HCT116 (cell line): Measurements from ENCODE around the gene ACADVL. TPM values are rescaled to one million over a fixed set of nuclear protein-coding genes. Genes with fewer than 3 reads are reported as not detected.

Experiments used
- ATAC-seq: fragments of 200-7000 bp; cut with Tn5 transposase; 2 replicates; pipeline ENCODE4 v1.9.1; 2020; ENCODE audit warnings: mild to moderate bottlenecking, moderate library complexity
- BruUV-seq: library from RNA; stranded (reverse); fragments of 400-500 nt; replicated peaks from 2 replicates; lab custom pipeline; 2021; lab: Mats Ljungman, UMichigan
- CTCF ChIA-PET: fragments of 300-600 bp; sonication (Branson Sonifier 250); formaldehyde crosslinking; loops from one replicate; lab custom pipeline; 2021; ENCODE audit warnings: antibody characterized with exemption; lab: Charles Lee
- POLR2A ChIA-PET: fragments of 300-600, 350-600 bp; sonication (Branson Sonifier 250); formaldehyde crosslinking; loops from one replicate; lab custom pipeline; 2021; ENCODE audit warnings: antibody characterized with exemption; lab: Charles Lee
- RAD21 ChIA-PET, 2 experiments: fragments of 300-600 bp; sonication (Branson Sonifier 250); formaldehyde crosslinking; loops; one replicate each; lab custom pipeline; 2023; ENCODE audit warnings: low total read pairs in 2 of 2; ENCODE audit not compliant: uncharacterized antibody in 2 of 2, unreplicated experiment in 2 of 2, low non-redundant PET in 1 of 2; lab: Charles Lee
- DNase-seq: peaks from one replicate; pipeline ENCODE4 v3.0.0-alpha.2; 2010; ENCODE audit warnings: low read depth, low spot score
- H2AFZ ChIP-seq: fragments of 200-600 bp; shearing (Covaris generic), sonication (generic); 2 replicates; pipeline ENCODE4 v1.6.1; 2017; ENCODE audit warnings: low read depth, mixed run types, mixed read lengths, antibody characterized with exemption, low read length; ENCODE audit not compliant: poor library complexity, severe bottlenecking
- H3K27ac ChIP-seq: 2 replicates; pipeline ENCODE4 v1.5.1; 2012; ENCODE audit warnings: low read depth, low read length
- H3K27me3 ChIP-seq: fragments of 200-600 bp; sonication (generic); 2 replicates; pipeline ENCODE4 v1.6.1; 2016; ENCODE audit warnings: mixed run types, low read length, mixed read lengths; ENCODE audit not compliant: insufficient read depth
- H3K36me3 ChIP-seq, 2 experiments: fragments of 200-500 bp in 1 of 2; fragments of 200-600 bp in 1 of 2; sonication (Bioruptor generic) in 1 of 2; sonication (generic) in 1 of 2; 2 replicates each; pipeline versions ENCODE4 v1.5.1 to v1.6.1; 2014 to 2016; ENCODE audit warnings: low read length in 2 of 2, inconsistent platforms in 1 of 2, mixed read lengths in 1 of 2, mixed run types in 1 of 2; ENCODE audit not compliant: insufficient read depth in 2 of 2, control insufficient read depth in 1 of 2
- H3K4me1 ChIP-seq, 2 experiments: fragments of 200-600 bp in 1 of 2; sonication (generic) in 1 of 2; 2 replicates each; pipeline versions ENCODE4 v1.5.1 to v1.6.1; 2012 to 2017; ENCODE audit warnings: low read length in 2 of 2, inconsistent platforms in 1 of 2, mild to moderate bottlenecking in 1 of 2, mixed read lengths in 1 of 2, mixed run types in 1 of 2, moderate library complexity in 1 of 2; ENCODE audit not compliant: insufficient read depth in 2 of 2, control insufficient read depth in 1 of 2
- H3K4me2 ChIP-seq: fragments of 200-600 bp; sonication (generic); 2 replicates; pipeline ENCODE4 v1.6.1; 2017; ENCODE audit warnings: mixed run types, low read length, mixed read lengths
- H3K4me3 ChIP-seq, 2 experiments: fragments of 200-600 bp in 1 of 2; sonication (generic) in 1 of 2; replicated peaks in 1 of 2; 2 replicates each; pipeline ENCODE4 v1.5.1; 2011 to 2016; ENCODE audit warnings: low read length in 2 of 2, control low read depth in 1 of 2, low read depth in 1 of 2, mild to moderate bottlenecking in 1 of 2, mixed read lengths in 1 of 2, mixed run types in 1 of 2
- H3K79me2 ChIP-seq: fragments of 200-600 bp; sonication (generic); 2 replicates; pipeline ENCODE4 v1.6.1; 2017; ENCODE audit warnings: mild to moderate bottlenecking, mixed run types, low read length, moderate library complexity, mixed read lengths; ENCODE audit not compliant: insufficient read depth
- H3K9ac ChIP-seq: fragments of 200-600 bp; sonication (generic); 2 replicates; pipeline ENCODE4 v1.6.1; 2016; ENCODE audit warnings: low read length, mixed read lengths
- H3K9me2 ChIP-seq: fragments of 200-600 bp; sonication (generic), shearing (Covaris generic); 2 replicates; pipeline ENCODE4 v1.6.1; 2017; ENCODE audit warnings: mixed run types, mild to moderate bottlenecking, moderate library complexity; ENCODE audit not compliant: insufficient read depth
- H3K9me3 ChIP-seq, 2 experiments: fragments of 200-500 bp in 1 of 2; fragments of 200-600 bp in 1 of 2; sonication (Bioruptor generic) in 1 of 2; sonication (generic) in 1 of 2; 2 replicates each; pipeline ENCODE4 v1.6.1; 2014 to 2017; ENCODE audit warnings: low read length in 2 of 2, mixed read lengths in 2 of 2, inconsistent platforms in 1 of 2, low read depth in 1 of 2, mild to moderate bottlenecking in 1 of 2, mixed run types in 1 of 2, moderate library complexity in 1 of 2; ENCODE audit not compliant: control insufficient read depth in 1 of 2, insufficient read depth in 1 of 2
- H4K20me1 ChIP-seq: fragments of 200-600 bp; sonication (generic), shearing (Covaris generic); 2 replicates; pipeline ENCODE4 v1.6.1; 2017; ENCODE audit warnings: mixed run types, mild to moderate bottlenecking, moderate library complexity; ENCODE audit not compliant: insufficient read depth
- ATF3 ChIP-seq: IDR thresholded peaks from 2 replicates; pipeline ENCODE4 v1.6.1; 2012
- EGR1 ChIP-seq: IDR thresholded peaks from 2 replicates; pipeline ENCODE4 v1.6.1; 2012; ENCODE audit warnings: low read depth
- ELF1 ChIP-seq: IDR thresholded peaks from 2 replicates; pipeline ENCODE4 v1.6.1; 2012; ENCODE audit warnings: low read depth, borderline replicate concordance
- JUND ChIP-seq: IDR thresholded peaks from 2 replicates; pipeline ENCODE4 v1.6.1; 2012
- POLR2AphosphoS5 ChIP-seq: IDR thresholded peaks from 2 replicates; pipeline ENCODE4 v1.6.1; 2011; ENCODE audit warnings: mild to moderate bottlenecking, low read depth, low read length, moderate library complexity
- SIN3A ChIP-seq: IDR thresholded peaks from 2 replicates; pipeline ENCODE4 v1.6.1; 2012; ENCODE audit warnings: low read depth
- SRF ChIP-seq: IDR thresholded peaks from 2 replicates; pipeline ENCODE4 v1.6.1; 2012; ENCODE audit warnings: low read depth
- ZFX ChIP-seq: fragments of 450-650 bp; IDR thresholded peaks from 2 replicates; pipeline ENCODE4 v1.6.1; 2017
- ZNF274 ChIP-seq: fragments of 200-500 bp; sonication (Bioruptor generic); IDR thresholded peaks from 2 replicates; pipeline ENCODE4 v1.6.1; 2014; ENCODE audit warnings: mild to moderate bottlenecking, low read depth, low read length, inconsistent platforms
- intact Hi-C: fragments of 100-400 bp; cut with micrococcal nuclease; formaldehyde crosslinking; loops from 2 replicates; pipeline ENCODE4 v1.10.0; 2022
- total RNA-seq: library from RNA; stranded (reverse); gene quantifications from one replicate; pipeline ENCODE4 v1.2.1, GENCODE V29; 2021; ENCODE audit not compliant: unreplicated experiment

Gene ACADVL
- total RNA-seq, 1 experiment from 2014 or later = 554 TPM

- Histone ChIP-seq H3K27ac (peak overlapping the region; percentile 94), H2AFZ (no peak overlapping the region), H3K9me3 (no peaks in the 10 kb centered on the region), H3K4me1 (peaks cover 26 to 48% of the 10 kb centered on the region in 2 experiments), H3K79me2 (peaks cover 58% of the 10 kb centered on the region), H4K20me1 (peaks cover 5% of the 10 kb centered on the region; the same call in 1 of the 2 replicates), H3K4me2 (peak overlapping the region; percentile 90), H3K4me3 (peak overlapping the region; percentile 98 to 99), H3K36me3 (peaks cover 9 to 32% of the 10 kb centered on the region in 2 experiments), H3K9me2 (no peaks in the 10 kb centered on the region), H3K27me3 (no peaks in the 10 kb centered on the region), H3K9ac (peak overlapping the region; percentile 99)
- RAD21 ChIA-PET = no interaction called here
- CTCF ChIA-PET = no interaction called here
- POLR2A ChIA-PET = interaction anchor here (0.7 to 3.0 kb wide), 6 partner anchors 18 to 396 kb away, joined by 3 to 15 read pairs (median 6); partner anchors contain the start of genes ACADVL, DLG4 and GABARAP
- no peak for ATAC-seq
- no TSS peak for BruUV-seq
- intact Hi-C loops = loop anchor here (10.0 kb wide), 1 partner anchor 175 kb away; the partner anchor contains the start of genes FGF11 and TMEM102
- TF ChIP-seq POLR2AphosphoS5 (0 out of 2 replicates have a peak, but pooled peaks have one; percentile 6), ATF3 (no peak)
- no peak for DNase-seq
Observed at GRCh38 chr17:7260151-7260550, 40.4 kb downstream of the ACADVL start.

GRCh38 chr17:7260651-7261378, 41.1 kb downstream of the ACADVL start:
- RAD21 ChIA-PET = no interaction called here

More at GRCh38 chr17:7260651-7261378, 41.1 kb downstream of the ACADVL start:
- Histone ChIP-seq H2AFZ (no peak overlapping the region), H3K4me3 (peak overlapping the region; percentile 98 to 99), H3K79me2 (peaks cover 58% of the 10 kb centered on the region), H3K27me3 (no peaks in the 10 kb centered on the region), H3K9me2 (no peaks in the 10 kb centered on the region), H3K4me1 (peaks cover 33 to 55% of the 10 kb centered on the region in 2 experiments), H3K9me3 (no peaks in the 10 kb centered on the region), H3K9ac (peak overlapping the region; percentile 99), H3K27ac (peak overlapping the region; percentile 94), H4K20me1 (peaks cover 5% of the 10 kb centered on the region; the same call in 1 of the 2 replicates), H3K4me2 (peak overlapping the region; percentile 90), H3K36me3 (peaks cover 9 to 32% of the 10 kb centered on the region in 2 experiments)
- TF ChIP-seq ZNF274 (no peak), EGR1 (no peak), JUND (0 out of 2 replicates have a peak, but pooled peaks have one; percentile 10), ELF1 (no peak), ZFX (no peak; the same call in 1 of the 2 replicates), SRF (no peak), SIN3A (peak; percentile 36; the same call in 1 of the 2 replicates), POLR2AphosphoS5 (peak; percentile 41; the same call in 1 of the 2 replicates)
- BruUV-seq = no TSS peak
- DNase-seq (no peak), ATAC-seq (peak; percentile 48)
- ChIA-PET POLR2A (interaction anchor here (0.7 to 3.0 kb wide), 6 partner anchors 19 to 397 kb away, joined by 3 to 15 read pairs (median 6); partner anchors contain the start of genes ACADVL, DLG4 and GABARAP), CTCF (no interaction called here)
- intact Hi-C loops = loop anchor here (10.0 kb wide), 1 partner anchor 174 kb away; the partner anchor contains the start of genes FGF11 and TMEM102
